Activated T-cell treated with anti-CD3 and anti-CD28 coated beads for 48 hours (primary cell): ENCODE data around the gene SLC25A34.

Source experiments
- DNase-seq: peaks from one replicate; pipeline ENCODE4 v3.0.0-alpha.2; 2020; ENCODE audit warnings: low read depth

The SLC25A34 gene

GRCh38 chr1:15753776-15754175 lies 17.7 kb downstream of the SLC25A34 start:
- no peak for DNase-seq

- DNase-seq = no peak
These were observed 19.1 kb downstream of the SLC25A34 start for GRCh38 chr1:15755021-15755645.

- no peak for DNase-seq
These were observed 19.6 kb downstream of the SLC25A34 start for GRCh38 chr1:15755646-15756040.

DNA sequence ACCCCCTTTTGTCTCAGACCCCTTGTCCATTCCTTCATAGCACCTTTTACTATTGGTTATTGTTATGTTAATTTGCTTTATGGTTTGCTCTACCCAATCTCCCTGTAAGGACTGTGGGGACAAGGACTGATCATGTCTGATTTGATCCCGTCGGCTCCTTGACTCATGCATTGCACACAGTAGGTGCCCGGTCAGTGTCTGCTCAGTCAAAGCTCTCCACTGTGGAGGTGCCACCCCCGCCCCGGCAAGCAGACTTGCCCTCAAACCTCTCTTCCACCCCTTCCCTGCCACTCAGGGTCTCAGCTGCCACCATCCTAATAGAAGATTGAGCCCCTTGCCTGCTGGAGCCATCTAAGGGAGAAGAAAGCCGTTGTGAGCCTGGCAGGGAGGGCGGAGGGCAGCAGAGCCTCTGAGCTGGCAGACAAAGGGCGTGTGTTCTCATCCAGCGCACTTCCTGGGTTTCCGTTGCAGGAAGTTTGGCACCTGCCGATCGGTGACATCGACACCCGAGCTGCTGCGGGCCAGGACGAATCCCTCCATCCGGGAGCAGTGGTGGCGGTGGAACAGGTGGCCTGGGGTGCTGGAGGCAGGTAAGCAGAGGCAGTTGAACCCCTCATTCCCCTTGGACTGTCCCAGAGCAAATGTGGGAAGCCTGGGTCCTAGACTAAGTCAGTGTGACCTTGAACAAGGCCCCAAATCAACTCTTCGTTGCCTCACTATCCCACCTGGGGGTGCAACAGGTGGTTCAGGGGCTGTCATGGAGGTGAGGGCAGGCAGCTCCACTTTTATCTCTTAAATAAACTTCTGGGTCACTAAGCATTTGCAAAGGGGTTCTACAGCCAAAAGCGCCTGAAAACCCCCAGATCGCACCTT lies 20.3 kb downstream of the SLC25A34 start:
- no peak for DNase-seq

GRCh38 chr1:15757016-15757543 lies 21.0 kb downstream of the SLC25A34 start:
- DNase-seq = no peak

DNA sequence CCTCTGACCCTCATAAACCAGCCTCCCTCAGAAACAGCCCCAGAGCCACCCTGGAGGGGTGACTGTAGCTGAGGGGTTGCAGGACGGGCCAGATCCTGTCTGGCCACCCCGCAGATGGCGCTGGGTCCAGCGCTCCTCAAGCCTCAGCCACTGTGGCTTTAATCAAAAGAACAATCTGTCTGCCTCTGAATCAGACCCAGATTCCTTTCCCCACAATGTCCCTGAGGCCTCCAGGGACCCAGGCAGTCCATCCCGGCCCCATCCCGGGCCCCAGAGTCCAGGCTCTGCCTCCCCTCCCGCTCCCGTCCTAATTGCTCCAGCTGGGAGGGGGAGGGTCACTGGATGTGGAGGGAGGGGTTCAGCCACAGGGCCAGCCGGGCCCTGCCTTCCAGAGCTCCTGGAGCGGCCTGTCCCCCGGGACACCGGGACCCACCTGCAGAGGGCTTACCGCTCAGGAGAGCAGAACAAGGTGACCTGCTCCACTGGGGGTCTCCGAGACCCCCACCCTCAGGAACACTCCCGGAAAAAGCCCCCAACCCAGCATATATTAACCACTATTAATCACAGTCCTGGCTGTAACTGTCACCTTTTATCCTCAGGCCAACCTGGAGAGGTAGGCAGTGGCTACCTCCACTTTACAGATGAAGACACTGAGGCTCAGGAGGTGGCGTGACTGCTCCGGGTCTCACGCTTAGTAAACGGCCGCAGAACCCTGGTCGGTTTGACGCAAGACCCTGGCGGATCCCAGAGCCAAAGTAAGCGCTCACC lies 21.7 kb downstream of the SLC25A34 start:
- no peak for DNase-seq

DNA sequence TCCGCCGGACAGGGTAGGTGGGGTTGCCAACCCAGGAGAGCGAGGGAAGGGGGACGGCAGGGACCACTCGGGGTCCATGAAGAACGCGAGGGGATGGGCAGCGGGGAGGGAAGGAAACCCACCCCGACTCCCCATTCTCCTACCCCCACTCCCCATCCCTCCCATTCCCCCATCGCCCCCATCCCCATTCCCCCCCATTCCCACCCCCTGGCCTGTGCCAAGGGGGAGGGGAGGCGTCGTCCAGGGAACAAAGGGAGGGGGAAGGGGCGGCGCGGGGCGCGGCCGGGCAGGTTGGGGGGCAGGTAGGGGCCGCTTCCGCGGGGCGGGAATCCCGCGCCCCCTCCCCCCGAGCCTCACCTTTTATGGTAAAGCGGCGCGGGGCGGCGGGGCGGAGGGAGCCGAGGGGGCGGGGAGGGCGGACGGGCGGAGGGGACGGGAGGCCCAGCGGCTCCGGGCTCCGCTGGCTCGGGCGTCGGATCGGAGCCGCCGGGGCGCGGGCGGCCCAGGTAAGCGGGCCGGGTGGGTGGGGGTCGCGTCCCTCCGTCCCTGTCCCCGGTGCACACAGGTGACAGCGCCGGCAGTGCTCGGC lies 22.4 kb downstream of the SLC25A34 start, which contains the start of gene FBLIM1:
Gene FBLIM1, plus strand, starts transcription at position 453 of the 589 bp plus-strand sequence. CDS start 6,189 bp downstream, outside the sequence.
- DNase-seq = no peak

DNA sequence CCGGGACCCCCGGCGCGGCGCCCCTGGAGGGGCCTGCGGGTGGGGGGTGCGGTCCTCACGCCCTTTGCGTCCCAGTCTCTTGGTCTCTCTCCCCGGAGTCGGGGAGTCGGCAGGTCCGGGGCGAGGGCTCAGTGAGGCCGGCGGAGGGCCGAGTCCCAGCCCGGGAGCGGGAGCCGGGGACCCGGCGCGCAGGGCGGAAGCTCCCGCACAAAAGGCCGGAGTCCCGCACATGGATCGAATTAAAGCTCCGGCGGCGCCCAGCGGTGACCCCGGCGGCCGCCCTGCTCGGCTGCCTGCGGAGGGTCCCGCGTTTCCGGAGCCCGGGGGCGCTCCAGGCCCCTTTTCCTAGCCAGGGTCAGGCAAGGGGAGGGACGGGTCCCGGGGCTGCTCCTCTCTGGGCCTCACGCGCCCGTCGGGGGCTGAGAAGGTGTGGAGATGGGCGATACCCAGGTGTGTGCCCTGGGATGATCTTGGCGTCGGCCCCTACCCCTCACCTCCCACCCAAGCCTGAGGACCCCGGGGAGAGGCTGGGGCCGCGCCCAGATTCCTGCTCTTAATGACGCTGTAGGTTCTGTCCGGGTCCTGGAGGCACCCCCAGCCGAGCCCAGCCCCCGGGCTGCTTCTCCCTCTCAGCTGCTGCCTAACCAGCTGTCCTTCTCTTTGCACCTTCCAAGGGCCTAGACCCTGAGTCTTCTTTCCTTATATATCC lies 23.0 kb downstream of the SLC25A34 start:
- no peak for DNase-seq

GRCh38 chr1:15760520-15761211 lies 24.6 kb downstream of the SLC25A34 start:
- DNase-seq = no peak

DNA sequence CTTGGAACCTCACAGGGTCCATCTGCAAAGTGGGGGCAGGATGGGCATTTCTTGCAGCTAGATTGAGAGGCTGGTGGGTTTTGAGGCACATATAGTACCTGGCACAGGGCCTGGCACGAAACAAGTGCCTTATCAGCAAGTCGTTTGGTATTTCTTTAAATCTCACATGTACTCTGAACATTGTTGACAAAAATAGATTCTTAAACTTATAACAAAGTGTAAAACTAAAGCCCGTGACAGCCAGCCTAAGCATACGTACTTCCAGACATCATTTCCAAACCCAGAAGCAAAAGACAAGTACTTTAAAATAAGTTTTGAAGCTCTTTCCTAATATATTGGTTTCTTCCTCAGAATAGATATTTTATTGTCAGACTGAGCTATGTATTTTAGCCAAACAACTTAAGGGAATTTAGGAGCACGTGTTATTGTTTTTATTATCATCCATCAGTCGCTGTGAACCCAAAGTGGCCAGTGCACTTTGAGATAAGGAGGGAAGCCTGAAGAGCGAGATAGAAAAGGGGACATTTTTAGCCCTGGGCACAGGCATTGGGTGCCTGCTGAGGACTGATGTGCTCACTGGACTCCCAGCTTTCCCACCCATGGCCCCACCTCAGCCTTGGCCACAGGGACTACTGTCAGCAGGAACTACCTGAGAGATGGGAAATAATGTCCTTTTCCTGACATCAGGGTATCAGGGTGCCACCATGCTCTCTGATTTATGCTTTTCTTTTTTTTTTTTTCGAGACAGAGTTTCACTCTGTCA lies 25.5 kb downstream of the SLC25A34 start:
- DNase-seq = no peak

DNA sequence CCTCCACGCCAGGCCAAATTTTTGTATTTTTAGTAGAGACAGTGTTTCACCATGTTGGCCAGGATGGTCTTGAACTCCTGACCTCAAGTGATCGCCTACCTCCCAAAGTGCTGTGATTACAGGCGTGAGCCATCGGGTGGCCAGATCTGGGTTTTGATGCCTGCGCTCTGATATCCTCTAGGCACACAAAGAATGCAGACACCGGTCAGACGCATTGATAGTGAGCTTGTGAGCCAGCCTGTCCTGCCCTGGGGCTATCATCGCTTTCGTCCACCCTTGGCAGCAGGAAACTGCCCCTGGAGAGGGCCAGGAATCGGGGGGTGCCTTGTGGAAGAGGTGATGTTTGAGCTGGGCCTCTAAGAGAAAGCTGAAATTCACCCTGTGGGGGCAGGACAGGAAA lies 26.5 kb downstream of the SLC25A34 start:
- no peak for DNase-seq

- DNase-seq = no peak
These were observed 28.3 kb downstream of the SLC25A34 start for GRCh38 chr1:15764269-15764764.

DNA sequence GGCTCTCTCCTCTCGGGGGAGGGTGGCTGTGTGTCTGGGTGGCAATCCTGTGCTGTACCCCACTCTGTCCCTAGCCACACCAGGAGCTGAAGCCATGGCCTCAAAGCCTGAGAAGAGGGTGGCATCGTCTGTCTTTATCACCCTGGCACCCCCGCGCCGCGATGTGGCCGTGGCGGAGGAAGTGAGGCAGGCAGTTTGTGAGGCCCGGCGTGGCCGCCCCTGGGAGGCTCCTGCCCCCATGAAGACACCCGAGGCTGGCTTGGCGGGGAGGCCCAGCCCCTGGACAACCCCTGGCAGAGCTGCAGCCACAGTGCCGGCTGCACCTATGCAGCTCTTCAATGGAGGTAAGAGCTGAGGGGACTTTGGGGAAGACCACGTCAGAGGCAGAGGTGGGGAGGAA lies 28.8 kb downstream of the SLC25A34 start:
- DNase-seq = no peak

GRCh38 chr1:15765495-15766194 lies 29.6 kb downstream of the SLC25A34 start:
- DNase-seq = no peak

DNA sequence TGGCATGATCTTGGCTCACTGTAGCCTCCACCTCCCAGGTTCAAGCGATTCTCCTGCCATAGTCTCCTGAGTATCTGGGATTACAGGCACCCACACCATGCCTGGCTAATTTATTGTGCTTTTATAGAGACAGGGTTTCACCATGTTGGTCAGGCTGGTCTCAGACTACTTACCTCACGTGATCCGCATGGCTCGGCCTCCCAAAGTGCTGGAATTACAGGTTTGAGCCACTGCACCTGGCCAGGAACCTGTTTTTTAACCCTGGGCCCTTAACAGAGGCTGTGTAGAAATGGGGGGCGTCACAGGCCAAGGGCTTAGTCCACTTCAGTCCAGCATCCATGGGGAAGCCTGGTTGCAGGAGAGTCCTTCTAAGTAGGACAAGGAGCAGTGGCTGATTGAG lies 31.9 kb downstream of the SLC25A34 start:
- DNase-seq = no peak

DNA sequence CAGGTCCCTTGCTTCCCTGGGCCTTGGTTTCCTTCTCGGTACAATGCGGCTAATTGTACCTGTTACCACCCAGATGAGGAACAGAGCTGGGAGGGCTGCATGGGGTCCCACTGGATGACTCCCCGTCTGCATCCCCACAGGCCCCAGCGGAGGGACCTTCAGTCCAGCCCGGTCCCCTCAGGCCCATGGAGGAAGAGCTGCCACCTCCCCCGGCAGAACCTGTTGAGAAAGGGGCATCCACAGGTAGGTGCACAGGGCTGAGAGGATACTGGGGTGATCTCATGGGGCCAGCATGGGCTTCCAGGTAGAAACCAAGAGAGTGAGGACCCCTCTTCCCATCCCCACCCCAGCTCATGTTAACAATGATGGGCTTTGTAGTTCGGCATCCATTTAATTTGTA lies 32.3 kb downstream of the SLC25A34 start:
- no peak for DNase-seq

DNA sequence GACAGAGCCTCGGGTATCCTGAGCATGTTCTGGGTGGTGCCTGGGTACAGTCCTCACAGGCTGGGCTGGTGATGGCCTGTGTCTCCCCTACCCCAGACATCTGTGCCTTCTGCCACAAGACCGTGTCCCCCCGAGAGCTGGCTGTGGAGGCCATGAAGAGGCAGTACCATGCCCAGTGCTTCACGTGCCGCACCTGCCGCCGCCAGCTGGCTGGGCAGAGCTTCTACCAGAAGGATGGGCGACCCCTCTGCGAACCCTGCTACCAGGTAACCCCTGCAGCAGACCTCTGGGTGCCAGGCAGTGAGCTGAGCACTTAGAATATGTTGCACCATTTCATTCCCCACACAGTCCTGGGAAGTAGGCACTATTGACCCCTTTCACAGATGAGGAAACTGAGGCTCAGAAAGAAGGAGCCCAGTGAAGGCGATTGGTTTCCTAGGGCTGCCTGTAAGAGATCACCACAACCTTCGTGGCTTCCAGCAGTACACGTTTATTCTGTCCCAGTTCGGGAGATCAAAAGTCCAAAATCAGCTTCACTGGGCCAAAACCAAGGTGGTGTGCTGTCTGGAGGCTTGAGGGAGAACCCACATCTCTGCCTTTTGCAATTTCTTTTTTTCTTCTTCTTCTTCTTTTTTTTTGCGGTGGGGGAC lies 34.4 kb downstream of the SLC25A34 start:
- no peak for DNase-seq

- DNase-seq = no peak
These were observed 35.9 kb downstream of the SLC25A34 start for GRCh38 chr1:15771836-15772515.
